ENCODE results near the gene KRT77. TPM values are rescaled to one million over a fixed set of nuclear protein-coding genes. Genes with fewer than 3 reads are reported as not detected.

KRT77 gene
- polyA plus RNA-seq, 3 donors = not detected

GRCh38 chr12:52696588-52696987 is 6.7 kb downstream of the KRT77 start:
- H3K4me3 Mint-ChIP-seq = no peak overlapping the region
- WGBS (ENCODE audit: insufficient coverage) = no CpG with 5 or more reads among the region's 3 CpGs
- H3K36me3 Mint-ChIP-seq = no peaks in the 10 kb centered on the region
- Histone ChIP-seq H3K27me3 (ENCODE audit: control insufficient read depth in 2 of 2, insufficient read depth in 2 of 2, low read length in 2 of 2) (peaks cover 2 to 14% of the 10 kb centered on the region in 2 donors), H3K79me2 (ENCODE audit: insufficient read depth, low read length) (no peaks in the 10 kb centered on the region), H3K27ac (ENCODE audit: low read depth in 1 of 2, low read length in 2 of 2) (no peak overlapping the region), H3K4me3 (replicated peaks in 1 of 3; ENCODE audit: low read depth in 2 of 3, low read length in 3 of 3) (no peak overlapping the region), H2AFZ (ENCODE audit: insufficient read depth, low read depth, low read length, poor library complexity, severe bottlenecking) (no peak overlapping the region), H3K4me2 (replicated peaks; ENCODE audit: extremely low read depth, low read length, poor library complexity, severe bottlenecking) (no peak overlapping the region), H3K4me1 (ENCODE audit: control insufficient read depth in 1 of 2, insufficient read depth in 2 of 2, low read length in 2 of 2) (no peaks in the 10 kb centered on the region), H3K9ac (ENCODE audit: insufficient read depth, low read length, poor library complexity, severe bottlenecking) (no peak overlapping the region), H3K9me3 (replicated peaks in 1 of 2; ENCODE audit: control insufficient read depth in 1 of 2, insufficient read depth in 1 of 2, low read length in 2 of 2) (no peaks in the 10 kb centered on the region), H3K36me3 (replicated peaks in 1 of 2; ENCODE audit: control insufficient read depth in 1 of 2, insufficient read depth in 2 of 2, low read length in 2 of 2) (no peaks in the 10 kb centered on the region), H4K20me1 (ENCODE audit: insufficient read depth, low read length) (no peaks in the 10 kb centered on the region)
- H3K9me3 Mint-ChIP-seq = peaks cover 0 to 2% (median 0%) of the 10 kb centered on the region in 7 donors
- peaks cover 9 to 19% (median 10%) of the 10 kb centered on the region in 3 donors for H3K27me3 Mint-ChIP-seq (ENCODE audit: low read depth in 3 of 3)
- H3K4me1 Mint-ChIP-seq = no peaks in the 10 kb centered on the region
- no peak for DNase-seq
- no peak overlapping the region for H3K27ac Mint-ChIP-seq
- intact Hi-C loops (cut with micrococcal nuclease) = no loop called here
- no peak for TF ChIP-seq CTCF (IDR thresholded peaks at IDR 0.05)

- H3K27ac ChIP-seq (ENCODE audit: low read depth in 1 of 2, low read length in 2 of 2) = no peak overlapping the region
- no peaks in the 10 kb centered on the region for H3K36me3 Mint-ChIP-seq
- no peaks in the 10 kb centered on the region for H3K79me2 ChIP-seq (ENCODE audit: insufficient read depth, low read length)
- H4K20me1 ChIP-seq (ENCODE audit: insufficient read depth, low read length) = no peaks in the 10 kb centered on the region
- TF ChIP-seq CTCF (IDR thresholded peaks at IDR 0.05) = no peak
- H3K27me3 ChIP-seq (ENCODE audit: control insufficient read depth in 2 of 2, insufficient read depth in 2 of 2, low read length in 2 of 2) = peaks cover 15 to 28% of the 10 kb centered on the region in 2 donors
- WGBS (ENCODE audit: insufficient coverage) = 84% methylated on average over 3 of the region's 3 CpGs
- H3K27me3 Mint-ChIP-seq (ENCODE audit: low read depth in 3 of 3) = peaks cover 23 to 35% (median 25%) of the 10 kb centered on the region in 3 donors
- H3K27ac Mint-ChIP-seq = no peak overlapping the region
- no peak overlapping the region for H2AFZ ChIP-seq (ENCODE audit: insufficient read depth, low read depth, low read length, poor library complexity, severe bottlenecking)
- H3K36me3 ChIP-seq (replicated peaks in 1 of 2; ENCODE audit: control insufficient read depth in 1 of 2, insufficient read depth in 2 of 2, low read length in 2 of 2) = no peaks in the 10 kb centered on the region
- intact Hi-C loops (cut with micrococcal nuclease) = no loop called here
- peaks cover 0 to 3% (median 0%) of the 10 kb centered on the region in 7 donors for H3K9me3 Mint-ChIP-seq
- no peak overlapping the region for H3K4me3 Mint-ChIP-seq
- no peak for DNase-seq
- H3K4me2 ChIP-seq (replicated peaks; ENCODE audit: extremely low read depth, low read length, poor library complexity, severe bottlenecking) = no peak overlapping the region
- H3K4me3 ChIP-seq (replicated peaks in 1 of 3; ENCODE audit: low read depth in 2 of 3, low read length in 3 of 3) = no peak overlapping the region
- peaks cover 3 to 5% of the 10 kb centered on the region in 2 donors for H3K4me1 ChIP-seq (ENCODE audit: control insufficient read depth in 1 of 2, insufficient read depth in 2 of 2, low read length in 2 of 2)
- no peak overlapping the region for H3K9ac ChIP-seq (ENCODE audit: insufficient read depth, low read length, poor library complexity, severe bottlenecking)
- peaks cover 0 to 5% of the 10 kb centered on the region in 2 donors for H3K9me3 ChIP-seq (replicated peaks in 1 of 2; ENCODE audit: control insufficient read depth in 1 of 2, insufficient read depth in 1 of 2, low read length in 2 of 2)
- H3K4me1 Mint-ChIP-seq = peaks cover 9% of the 10 kb centered on the region
Observed at GRCh38 chr12:52695039-52695438, 8.3 kb downstream of the KRT77 start.

Data from CD14-positive monocyte (primary cell).